GM12875 (cell line): ENCODE measurements around the gene GTF2F1.
"Not testable (repeated sequence)": the region's sequence is repeated elsewhere in the genome, so short reads cannot be mapped to it uniquely, and the experiment has no call there.

Source experiments
- H3K4me3 ChIP-seq: one replicate; pipeline ENCODE4 v1.5.1; 2011; ENCODE audit warnings: low read depth, low read length, control low read depth
- TF ChIP-seq, protein P1 (sequence below): IDR thresholded peaks from 2 replicates; pipeline ENCODE4 v1.5.1; 2011; ENCODE audit warnings: low read depth, mild to moderate bottlenecking, control low read depth, inconsistent platforms, low read length, moderate library complexity, borderline replicate concordance; ENCODE audit not compliant: insufficient read depth

The GTF2F1 gene

GRCh38 chr19:6359568-6360341 lies 33.2 kb downstream of the GTF2F1 start:
- no peak overlapping the region for H3K4me3 ChIP-seq
- TF ChIP-seq, protein P1, sequence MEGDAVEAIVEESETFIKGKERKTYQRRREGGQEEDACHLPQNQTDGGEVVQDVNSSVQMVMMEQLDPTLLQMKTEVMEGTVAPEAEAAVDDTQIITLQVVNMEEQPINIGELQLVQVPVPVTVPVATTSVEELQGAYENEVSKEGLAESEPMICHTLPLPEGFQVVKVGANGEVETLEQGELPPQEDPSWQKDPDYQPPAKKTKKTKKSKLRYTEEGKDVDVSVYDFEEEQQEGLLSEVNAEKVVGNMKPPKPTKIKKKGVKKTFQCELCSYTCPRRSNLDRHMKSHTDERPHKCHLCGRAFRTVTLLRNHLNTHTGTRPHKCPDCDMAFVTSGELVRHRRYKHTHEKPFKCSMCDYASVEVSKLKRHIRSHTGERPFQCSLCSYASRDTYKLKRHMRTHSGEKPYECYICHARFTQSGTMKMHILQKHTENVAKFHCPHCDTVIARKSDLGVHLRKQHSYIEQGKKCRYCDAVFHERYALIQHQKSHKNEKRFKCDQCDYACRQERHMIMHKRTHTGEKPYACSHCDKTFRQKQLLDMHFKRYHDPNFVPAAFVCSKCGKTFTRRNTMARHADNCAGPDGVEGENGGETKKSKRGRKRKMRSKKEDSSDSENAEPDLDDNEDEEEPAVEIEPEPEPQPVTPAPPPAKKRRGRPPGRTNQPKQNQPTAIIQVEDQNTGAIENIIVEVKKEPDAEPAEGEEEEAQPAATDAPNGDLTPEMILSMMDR: no peak

GRCh38 chr19:6358003-6358402 lies 35.0 kb downstream of the GTF2F1 start:
- TF ChIP-seq, protein P1: no peak
- H3K4me3 ChIP-seq: no peak overlapping the region

GRCh38 chr19:6357174-6357573 lies 35.8 kb downstream of the GTF2F1 start:
- TF ChIP-seq, protein P1: no peak
- H3K4me3 ChIP-seq: no peak overlapping the region

DNA sequence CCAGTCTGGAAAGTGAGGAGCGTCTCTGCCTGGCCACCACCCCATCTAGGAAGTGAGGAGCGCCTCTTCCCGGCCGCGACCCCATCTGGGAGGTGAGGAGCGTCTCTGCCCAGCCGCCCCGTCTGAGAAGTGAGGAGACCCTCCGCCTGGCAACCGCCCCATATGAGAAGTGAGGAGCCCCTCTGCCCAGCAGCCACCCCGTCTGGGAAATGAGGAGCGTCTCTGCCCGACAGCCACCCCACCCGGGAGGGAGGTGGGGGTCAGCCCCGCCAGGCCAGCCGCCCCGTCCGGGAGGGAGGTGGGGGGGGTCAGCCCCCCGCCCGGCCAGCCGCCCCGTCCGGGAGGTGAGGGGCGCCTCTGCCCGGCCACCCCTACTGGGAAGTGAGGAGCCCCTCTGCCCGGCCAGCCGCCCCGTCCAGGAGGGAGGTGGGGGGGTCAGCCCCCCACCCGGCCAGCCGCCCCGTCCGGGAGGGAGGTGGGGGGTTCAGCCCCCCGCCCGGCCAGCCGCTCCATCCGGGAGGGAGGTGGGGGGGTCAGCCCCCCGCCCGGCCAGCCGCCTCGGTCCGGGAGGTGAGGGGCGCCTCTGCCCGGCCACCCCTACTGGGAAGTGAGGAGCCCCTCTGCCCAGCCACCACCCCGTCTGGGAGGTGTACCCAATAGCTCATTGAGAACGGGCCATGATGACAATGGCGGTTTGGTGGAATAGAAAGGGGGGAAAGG lies 37.5 kb downstream of the GTF2F1 start:
- H3K4me3 ChIP-seq: not testable (repeated sequence)

GRCh38 chr19:6354098-6354674 lies 38.8 kb downstream of the GTF2F1 start:
- H3K4me3 ChIP-seq: no peak overlapping the region
- TF ChIP-seq, protein P1: peak; percentile 19; the same call in 1 of the 2 replicates

DNA sequence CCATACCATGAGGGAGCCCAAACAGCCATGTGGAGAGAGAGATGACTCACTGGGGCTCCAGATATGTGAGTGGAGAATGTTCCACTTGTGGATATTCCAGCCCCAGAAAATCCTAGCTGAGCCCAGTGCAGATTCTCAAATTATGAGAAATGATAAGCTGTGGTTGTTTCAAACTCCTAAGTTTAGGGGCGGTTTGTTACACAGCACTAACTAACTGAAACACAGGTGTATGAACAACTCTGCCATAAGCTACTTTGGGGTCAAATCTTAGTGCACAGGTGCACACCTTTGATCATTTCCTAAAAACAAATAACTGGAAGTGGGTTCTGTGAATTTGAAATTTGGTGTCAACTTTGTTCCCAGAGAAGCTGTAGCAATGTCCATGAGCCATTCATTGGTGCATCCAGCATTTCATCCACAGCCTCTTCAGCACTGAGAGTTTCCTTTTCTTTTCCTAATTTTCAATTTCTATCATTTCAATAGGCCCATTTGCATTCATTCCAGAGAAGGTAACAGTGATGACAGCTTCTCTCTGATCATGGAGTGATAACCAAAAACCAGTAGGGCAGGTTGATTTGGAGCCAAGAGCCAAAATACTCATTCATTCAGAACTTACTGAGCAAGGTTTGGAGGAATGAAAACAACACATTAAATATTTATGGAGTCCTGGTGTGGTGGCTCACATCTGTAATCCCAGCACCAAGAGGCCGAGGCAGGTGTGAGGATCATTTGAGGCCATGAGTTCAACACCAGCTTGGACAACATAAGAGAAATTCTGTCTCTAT lies 40.4 kb downstream of the GTF2F1 start:
- H3K4me3 ChIP-seq: no peak overlapping the region
- TF ChIP-seq, protein P1: no peak

DNA sequence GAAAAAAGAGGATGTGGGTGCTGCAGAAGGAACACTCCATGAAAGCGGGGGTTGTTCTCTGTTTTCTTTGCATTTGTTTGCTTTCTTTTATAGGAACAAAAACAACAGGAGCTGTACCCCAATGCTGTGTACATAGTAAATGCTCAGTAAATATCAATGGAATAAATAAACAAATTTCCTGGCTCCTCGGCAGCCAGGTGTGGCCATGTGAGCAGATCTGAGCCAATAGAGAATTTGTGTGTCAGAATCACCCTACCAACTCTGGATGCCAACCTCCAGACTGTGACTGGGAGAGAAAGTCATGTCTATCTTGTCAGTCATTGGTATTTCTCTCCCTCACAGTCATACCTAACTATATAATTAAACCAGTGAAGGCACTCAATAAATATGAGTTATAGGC lies 42.3 kb downstream of the GTF2F1 start:
- TF ChIP-seq, protein P1: no peak
- no peak overlapping the region for H3K4me3 ChIP-seq

- not testable (repeated sequence) for H3K4me3 ChIP-seq
Observed at GRCh38 chr19:6349271-6349670, 43.7 kb downstream of the GTF2F1 start.
